HG02970 (cell line): Measurements from ENCODE around the gene MTOR.
A peak's percentile ranks its signal among the peaks of the same experiment; 100 is the strongest.
"Not testable (repeated sequence)": the region's sequence is repeated elsewhere in the genome, so short reads cannot be mapped to it uniquely, and the experiment has no call there.

Source experiments
- ATAC-seq: cut with Tn5 transposase; IDR thresholded peaks from one replicate; pipeline ENCODE4 v1.9.1; 2021; ENCODE audit warnings: mild to moderate bottlenecking, moderate library complexity, moderate number of reproducible peaks; ENCODE audit not compliant: unreplicated experiment, low FRiP score

Gene MTOR

DNA sequence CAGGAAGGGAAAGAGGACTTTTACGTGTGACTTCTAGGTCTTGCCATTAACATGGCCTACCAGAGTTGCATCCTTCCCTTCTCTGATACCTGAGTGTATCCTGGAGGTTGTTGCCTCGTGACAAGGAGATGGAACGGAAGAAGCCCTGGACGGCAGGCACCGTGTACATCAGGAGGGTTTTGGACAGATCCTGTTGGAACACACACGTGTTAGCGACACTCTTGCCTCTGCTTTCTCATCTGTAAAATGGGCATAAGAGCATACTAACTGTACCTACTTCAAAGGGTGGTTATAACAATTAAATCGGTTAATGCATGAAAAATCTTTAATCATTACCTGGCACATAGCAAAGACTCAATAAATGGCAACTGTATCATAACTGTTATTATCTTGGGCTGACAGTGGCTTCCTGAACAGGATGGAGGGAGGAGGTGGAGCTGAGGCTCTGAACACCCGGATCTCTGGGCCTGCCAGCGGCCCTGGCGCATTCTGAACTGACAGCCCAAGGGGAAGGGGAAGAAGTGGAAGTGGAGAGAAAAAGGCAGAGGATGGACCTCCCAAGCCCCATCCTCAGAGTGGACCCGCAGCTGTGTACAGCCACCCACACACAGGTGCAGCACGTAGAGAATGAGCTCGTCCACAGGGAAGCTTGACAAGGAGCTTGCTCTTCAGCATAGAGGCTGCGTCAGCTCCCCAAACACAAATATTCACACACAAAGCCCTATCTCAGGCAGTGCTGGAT is 132.5 kb downstream of the MTOR start:
- no peak for ATAC-seq

DNA sequence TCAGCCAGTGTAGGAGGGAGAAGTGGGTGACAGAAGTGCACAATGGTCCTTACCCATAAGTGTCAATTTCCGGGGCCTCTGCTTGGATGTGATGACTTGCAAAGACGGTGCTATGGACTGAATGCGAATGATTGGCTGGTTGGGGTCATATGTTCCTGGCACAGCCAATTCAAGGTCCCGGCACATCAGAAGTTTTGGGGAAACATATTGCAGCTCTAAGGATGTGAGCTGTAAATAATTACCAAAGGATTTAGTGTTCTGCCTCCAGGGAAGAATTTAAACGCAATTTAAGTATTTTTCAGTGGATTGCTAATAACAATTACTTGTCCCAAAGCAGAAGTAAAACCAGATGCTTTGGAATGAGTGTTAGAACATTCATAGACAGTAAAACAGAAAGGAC is 135.8 kb downstream of the MTOR start:
- ATAC-seq, result no peak

DNA sequence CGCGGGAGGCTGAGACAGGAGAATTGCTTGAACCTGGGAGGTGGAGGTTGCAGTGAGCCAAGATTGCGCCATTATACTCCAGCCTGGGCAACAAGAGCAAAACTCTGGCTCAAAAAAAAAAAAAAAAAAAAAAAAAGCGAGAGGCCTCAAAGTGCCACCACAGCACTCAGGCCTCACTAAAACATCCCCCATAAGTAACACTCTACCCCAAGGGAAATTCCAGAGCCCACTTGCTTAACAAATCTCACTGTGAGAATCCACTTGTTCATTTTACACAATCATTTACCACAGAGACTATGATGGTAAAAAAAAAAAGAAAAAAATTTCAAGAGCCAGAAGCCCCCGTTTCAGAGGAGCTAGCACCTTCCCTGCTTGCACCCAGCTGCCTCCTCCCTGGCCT is 136.4 kb downstream of the MTOR start:
- ATAC-seq, result no peak

DNA sequence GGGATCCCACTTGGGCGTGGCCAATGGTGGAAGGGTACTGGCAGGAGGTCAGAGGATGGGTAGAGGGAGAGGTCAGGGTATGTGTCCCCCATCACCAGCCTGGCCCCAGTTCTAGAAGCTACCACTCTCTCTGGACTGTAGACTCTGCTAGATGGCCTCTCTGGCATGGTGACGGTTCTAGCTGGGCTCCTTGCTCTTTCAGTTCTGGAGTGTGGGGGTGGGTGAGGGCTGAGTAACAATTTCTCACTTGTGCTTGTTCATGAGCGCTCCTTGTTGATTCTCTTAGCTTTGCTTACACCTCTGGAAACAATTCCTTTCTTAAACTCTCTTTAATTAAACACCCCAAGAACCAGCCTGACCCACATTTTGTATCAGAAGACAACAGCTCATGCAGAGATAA is 137.4 kb downstream of the MTOR start:
- ATAC-seq, result no peak

DNA sequence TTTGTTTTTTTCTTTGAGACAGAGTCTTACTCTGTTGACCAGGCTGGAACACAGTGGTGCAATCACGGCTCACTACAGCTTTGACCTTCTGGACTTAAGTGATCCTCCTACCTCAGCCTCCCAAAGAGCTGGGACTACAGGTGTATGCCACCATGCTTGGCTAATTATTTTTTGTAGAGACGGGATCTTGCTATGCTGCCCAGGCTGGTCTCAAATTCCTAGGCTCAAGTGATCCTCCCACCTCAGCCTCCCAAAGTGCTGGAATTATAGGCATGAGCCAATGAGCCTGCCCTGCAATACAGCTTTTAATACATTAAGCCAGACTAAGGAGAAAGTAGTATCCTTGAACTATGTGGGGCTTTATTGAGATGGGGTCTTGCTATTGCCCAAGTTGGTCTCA is 146.0 kb downstream of the MTOR start:
- ATAC-seq, result no peak

DNA sequence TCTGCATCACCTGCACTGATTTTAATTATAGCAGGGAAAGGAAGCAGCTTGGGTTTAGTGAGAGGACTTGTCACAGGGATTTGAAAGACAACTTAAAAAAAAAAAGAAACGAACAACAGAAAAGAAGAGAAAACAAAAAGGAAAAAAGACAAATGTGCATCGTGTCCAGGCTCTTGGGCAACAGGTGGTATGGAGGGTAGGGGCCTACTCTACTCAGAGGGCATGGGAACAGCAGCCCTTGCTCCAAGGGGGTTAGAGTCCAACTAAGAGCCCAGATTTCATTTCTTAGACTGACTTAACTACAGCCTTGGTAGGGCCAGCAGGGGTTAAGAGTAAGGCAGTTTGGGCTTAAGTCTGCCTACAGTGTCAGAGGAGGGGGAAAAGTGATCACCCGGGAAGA is 147.4 kb downstream of the MTOR start:
- ATAC-seq, result no peak

DNA sequence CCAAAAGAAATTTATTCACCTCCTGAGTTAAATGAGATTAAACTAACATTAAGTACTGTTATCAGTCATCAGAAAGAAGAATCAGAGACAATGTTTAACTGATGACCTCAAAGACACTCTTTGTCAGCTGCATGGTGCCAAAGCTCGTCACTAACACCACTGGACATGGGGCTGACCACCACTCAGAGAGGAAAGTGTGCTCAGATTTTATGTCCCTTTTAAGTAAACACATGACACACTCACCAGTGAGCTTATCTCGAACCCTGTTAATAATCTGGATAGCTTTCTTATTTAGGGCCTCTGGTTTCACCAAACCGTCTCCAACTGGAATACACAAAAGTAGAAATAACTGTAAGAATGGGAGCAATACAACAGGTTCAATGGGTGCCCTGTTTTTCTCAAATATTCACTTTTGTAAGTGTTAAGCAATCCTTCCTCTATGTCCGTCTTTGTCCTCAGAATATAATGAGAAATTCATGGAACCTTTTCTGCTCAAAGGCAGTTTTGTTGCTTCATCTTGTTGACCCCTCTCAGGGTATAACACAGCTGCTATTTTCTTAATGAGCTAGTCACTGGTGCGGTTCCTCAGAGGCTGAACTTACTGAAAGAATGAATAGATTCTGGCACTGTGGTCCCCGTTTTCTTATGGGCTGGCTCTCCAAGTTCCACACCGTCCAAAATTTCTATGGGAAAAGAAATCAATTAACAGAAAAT is 153.1 kb downstream of the MTOR start:
- ATAC-seq, result no peak

DNA sequence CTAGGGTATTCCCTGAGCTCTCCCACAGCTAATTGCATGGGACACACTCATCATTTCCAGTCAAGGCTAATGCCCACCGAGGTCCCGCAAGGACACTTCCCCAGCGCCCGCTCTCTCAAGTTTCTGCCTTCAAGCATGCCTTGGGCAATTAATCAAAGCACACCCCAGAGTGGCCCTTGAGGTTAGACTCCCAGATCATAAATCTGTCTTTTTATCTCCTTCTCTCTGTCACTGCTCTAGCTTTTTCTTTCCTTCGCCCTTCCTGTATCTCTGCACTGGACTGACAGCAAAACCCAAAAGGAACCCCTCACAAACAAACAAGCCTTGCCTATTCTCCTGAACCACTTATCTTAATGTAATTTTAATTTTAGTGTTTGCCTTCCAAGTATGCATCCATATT is 154.8 kb downstream of the MTOR start:
- ATAC-seq, result no peak

DNA sequence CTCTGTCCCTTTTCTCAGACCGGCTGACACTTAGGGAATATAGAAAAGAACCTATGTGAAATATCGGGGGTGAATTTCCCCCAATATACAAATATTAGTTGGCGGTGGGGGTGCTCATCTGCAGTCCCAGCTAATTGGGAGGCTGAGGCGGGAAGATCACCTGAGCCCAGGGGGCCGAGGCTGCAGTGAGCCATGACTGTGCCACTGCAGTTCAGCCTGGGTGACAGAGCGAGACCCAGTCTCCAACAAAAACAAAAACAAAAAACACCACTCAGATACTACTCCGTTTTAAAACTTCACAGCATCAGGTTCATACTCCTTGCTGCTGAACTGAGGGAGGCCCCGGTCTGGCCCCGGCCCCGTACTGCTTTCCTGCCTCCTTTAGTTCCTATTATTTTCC is 156.8 kb downstream of the MTOR start:
- no peak for ATAC-seq

DNA sequence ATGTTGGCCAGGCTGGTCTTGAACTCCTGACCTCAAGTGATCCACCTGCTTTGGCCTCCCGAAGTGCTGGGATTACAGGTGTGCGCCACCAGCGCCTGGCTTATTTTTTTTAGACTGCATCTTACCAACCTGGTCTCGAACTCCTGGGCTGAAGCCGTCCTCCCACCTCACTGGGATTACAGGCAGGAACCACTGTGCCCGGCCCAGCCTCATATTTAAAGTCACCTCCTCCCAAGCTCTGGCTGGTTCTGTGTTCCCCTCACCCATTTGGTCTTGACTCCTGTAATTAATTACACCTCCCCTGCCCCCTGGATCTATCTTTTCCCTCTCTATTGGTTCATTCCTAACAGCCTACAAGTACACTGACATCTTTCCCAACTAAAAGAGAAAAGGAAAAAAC is 161.0 kb downstream of the MTOR start:
- ATAC-seq, result no peak

DNA sequence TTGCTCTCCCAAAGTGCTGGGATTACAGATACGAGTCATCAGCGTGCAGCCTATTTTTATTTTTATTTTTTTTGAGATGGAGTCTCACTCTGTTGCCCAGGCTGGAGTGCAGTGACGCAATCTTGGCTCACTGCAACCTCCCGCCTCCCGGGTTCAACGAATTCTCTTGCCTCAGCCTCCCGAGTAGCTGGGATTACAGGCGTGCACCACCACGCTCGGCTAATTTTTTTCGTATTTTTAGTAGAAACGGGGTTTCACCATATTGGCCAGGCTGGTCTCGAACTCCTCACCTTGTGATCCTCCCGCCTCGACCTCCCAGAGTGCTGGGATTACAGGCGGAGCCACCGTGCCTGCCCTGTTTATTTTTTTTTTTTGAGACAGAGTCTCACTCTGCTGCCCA is 161.5 kb downstream of the MTOR start:
- not testable (repeated sequence) for ATAC-seq

DNA sequence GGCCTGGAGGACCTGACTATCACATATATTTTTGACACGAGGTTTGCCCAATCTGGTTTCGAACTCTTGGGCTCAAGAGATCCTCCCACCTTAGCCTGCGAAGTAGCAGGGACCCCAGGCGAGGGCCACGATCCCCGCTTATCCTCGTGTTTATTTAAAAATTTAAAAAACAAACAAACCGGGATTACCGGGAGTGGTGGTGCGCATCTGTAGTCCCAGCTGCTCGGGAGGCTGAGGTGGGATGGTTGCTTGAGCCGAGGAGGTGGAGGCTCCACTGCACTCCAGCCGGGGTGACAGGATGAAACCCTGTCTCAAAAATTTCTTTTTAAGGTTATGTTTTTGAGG is 162.2 kb downstream of the MTOR start:
- ATAC-seq, result no peak

DNA sequence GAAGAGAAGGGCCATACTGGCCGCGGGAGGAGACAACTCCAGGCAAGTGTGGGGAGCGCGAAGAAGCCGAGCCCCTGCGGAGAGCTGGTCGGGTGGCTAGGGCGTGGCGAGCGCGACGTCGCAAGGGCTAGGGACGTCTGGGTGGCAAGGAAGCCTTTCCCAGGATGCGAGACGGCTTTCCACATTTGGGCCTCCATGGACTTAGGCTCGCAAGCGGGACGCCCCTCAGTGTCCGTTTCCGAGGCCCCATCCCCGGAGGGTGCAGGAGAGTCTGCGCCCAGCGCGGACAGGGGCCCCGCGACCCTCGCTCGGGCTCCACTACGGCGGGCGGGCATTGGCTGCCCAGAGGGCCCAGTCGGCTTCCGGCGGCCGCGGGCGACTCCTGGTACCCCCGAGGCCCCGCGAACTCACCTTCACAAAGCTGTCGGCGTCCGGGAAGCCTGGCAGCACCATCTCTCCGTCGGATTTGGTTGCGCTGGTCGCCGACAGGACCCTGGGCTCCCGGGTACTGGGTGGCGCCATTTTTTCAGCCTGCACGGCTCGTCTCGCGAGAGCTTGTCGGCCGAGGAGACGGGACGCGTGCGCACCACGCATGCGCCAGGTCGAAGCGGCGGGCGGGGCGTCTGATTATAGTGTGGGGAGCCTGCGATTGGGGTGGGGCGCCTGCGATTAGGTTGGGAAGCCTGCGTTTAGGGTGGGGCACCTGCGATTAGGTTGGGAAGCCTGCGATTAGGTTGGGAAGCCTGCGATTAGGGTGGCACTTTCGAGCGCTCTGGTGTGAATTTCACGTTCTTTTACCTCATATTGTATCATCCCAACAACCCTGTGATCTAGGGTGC is 162.8 kb downstream of the MTOR start, which contains the start of gene EXOSC10:
EXOSC10 (minus strand) TSS at position 560 of the 839 bp plus-strand sequence; CDS start at position 522, 38 bp downstream.
- peak; percentile 94 for ATAC-seq

DNA sequence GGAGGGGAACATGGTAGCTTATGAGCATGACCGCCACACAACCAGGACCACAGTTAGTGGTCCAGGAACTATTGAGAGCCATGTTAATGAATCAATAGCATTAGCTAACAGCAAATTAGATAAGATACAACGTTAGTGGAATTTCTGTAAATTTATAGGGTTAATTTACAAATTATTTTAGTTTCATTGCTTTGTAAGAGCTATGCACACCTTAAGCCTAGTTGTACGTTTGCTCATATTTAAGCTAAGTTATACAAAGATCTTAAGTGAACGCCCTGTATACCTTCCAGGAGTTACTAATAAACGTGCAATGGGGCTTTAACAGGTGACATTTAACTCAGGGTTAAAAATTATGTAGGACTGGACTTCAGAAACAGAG is 163.4 kb downstream of the MTOR start:
- ATAC-seq, result no peak

DNA sequence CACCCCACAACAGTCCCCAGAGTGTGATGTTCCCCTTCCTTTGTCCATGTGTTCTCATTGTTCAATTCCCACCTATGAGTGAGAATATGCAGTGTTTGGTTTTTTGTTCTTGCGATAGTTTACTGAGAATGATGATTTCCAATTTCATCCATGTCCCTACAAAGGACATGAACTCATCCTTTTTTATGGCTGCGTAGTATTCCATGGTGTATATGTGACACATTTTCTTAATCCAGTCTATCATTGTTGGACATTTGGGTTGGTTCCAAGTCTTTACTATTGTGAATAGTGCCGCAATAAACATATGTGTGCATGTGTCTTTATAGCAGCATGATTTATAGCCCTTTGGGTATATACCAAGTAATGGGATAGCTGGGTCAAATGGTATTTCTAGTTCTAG is 178.6 kb downstream of the MTOR start:
- ATAC-seq, result not testable (repeated sequence)

DNA sequence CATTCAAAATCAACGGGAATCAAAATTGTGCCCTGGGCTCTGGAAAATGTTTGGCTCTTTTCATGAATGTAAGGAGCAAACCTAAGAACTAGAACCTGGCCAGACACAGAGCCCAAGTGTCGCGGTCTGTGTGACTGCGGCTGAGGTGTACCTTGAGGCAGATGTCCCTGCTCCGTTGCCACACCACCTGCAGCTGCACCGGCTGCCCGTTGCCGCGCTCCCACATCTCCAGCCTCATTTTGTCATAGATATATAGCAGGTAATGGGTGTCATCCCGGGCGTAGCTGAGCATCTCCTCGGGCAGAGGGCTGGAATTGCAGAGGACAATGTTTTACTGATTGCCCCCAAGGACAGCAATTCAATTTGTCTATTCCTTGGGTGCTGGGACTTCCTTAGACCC is 181.4 kb downstream of the MTOR start:
- ATAC-seq, result no peak

DNA sequence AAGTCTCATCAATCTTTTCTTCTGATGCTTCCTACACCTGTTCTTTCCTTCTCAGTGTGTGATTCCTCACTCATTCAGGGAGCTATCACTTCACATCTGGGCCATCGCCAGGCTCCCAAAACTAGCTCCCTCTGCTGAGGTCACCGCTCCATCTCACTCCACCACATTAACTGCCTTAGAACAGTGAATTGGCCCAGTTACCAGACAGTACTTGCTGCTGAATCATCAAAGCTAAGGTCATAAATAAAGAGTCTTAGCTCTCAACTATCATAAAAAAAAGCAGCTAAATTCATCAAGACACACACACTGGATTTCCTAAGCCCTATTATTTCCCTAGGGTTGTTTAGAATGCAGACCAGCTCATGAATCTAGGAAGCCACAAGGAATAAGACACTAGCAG is 183.7 kb downstream of the MTOR start:
- ATAC-seq, result no peak

DNA sequence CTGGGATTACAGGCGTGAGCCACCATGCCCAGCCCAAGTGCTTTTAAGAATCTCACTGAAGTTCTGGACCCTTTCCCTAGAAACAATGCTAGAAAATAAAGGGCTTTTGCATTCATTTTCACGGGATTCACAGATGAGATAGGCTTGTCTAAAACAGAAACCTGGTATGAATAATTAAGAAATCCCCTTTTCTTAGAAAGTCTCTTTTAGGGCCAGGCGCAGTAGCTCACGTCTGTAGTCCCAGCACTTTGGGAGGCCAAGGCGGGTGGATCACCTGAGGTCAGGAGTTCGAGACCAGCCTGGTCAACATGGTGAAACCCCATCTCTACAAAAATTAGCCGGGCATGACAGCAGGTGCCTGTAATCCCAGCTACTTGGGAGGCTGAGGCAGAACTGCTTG is 189.0 kb downstream of the MTOR start:
- not testable (repeated sequence) for ATAC-seq

DNA sequence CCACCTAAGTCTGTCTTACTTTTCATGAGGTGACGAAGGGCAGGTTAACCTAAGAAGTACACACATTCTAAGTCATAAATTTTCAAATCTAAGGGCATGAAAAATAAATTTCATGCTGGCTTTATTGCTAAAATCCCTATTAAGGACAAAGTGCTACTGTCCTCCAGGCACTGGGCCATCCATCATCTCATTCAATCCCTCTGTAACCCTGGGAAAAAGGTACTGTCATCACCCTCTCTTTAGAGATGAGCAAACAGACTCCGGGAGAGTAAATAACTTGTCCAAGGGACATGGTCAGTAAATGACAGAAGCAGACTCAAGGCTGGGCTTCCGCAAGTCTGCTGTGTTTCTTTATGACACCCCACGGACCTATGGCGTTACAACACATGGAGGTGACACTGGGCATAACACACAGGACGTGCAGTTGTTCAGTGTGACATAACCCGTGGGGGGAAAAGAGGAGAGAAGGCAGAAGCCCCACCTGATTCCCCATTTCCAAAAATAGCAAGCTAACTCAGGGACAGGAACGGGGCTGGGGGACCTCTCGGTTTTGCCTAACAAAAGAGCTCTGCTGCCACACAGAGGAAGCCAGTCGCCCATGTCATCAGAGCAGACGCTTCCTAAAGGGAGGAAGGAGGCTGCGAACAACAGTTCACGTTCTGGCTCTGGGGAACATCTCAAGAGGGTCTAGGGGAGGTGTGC is 190.0 kb downstream of the MTOR start:
- ATAC-seq, result no peak

DNA sequence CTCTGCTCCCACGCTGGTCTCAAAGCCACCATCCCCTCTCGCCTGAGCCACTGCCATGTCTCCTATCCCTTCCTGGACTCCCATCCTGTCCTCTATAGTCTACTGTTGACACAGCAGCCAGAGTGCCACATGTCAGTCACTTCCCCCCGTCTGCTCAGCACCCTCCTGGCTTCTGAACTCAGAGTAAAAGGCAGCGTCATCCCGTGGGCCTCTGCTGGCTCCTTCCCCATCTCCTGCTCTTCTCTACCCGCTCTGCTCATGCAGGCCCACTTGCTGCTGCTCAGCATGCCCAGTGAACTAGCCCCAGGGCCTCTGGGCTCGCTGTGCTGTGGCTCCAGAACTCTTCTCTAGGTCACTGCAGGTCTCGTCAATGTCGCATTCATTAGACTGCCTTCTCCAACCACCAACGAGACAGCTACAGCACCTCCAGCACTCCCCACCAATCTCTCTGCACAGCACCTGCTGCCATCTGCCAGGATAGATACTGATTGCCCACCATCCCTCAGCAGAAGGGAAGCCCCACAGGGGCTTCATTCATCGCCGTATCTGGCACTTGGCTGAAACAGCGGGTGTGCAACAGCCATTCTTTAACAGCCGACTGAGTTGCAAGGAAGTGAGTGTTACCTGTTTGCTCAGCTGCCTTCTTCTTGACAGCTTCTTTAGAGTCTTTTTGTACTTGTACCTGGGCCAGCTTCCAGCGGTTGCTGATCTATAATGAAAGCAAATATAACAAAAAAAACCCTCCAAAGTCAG is 190.7 kb downstream of the MTOR start:
- no peak for ATAC-seq
